ENCODE results near the gene PLEKHA4.
A peak's percentile ranks its signal among the peaks of the same experiment; 100 is the strongest.
"Not testable (repeated sequence)": the region's sequence is repeated elsewhere in the genome, so short reads cannot be mapped to it uniquely, and the experiment has no call there.

The PLEKHA4 gene, protein sequence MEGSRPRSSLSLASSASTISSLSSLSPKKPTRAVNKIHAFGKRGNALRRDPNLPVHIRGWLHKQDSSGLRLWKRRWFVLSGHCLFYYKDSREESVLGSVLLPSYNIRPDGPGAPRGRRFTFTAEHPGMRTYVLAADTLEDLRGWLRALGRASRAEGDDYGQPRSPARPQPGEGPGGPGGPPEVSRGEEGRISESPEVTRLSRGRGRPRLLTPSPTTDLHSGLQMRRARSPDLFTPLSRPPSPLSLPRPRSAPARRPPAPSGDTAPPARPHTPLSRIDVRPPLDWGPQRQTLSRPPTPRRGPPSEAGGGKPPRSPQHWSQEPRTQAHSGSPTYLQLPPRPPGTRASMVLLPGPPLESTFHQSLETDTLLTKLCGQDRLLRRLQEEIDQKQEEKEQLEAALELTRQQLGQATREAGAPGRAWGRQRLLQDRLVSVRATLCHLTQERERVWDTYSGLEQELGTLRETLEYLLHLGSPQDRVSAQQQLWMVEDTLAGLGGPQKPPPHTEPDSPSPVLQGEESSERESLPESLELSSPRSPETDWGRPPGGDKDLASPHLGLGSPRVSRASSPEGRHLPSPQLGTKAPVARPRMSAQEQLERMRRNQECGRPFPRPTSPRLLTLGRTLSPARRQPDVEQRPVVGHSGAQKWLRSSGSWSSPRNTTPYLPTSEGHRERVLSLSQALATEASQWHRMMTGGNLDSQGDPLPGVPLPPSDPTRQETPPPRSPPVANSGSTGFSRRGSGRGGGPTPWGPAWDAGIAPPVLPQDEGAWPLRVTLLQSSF

DNA sequence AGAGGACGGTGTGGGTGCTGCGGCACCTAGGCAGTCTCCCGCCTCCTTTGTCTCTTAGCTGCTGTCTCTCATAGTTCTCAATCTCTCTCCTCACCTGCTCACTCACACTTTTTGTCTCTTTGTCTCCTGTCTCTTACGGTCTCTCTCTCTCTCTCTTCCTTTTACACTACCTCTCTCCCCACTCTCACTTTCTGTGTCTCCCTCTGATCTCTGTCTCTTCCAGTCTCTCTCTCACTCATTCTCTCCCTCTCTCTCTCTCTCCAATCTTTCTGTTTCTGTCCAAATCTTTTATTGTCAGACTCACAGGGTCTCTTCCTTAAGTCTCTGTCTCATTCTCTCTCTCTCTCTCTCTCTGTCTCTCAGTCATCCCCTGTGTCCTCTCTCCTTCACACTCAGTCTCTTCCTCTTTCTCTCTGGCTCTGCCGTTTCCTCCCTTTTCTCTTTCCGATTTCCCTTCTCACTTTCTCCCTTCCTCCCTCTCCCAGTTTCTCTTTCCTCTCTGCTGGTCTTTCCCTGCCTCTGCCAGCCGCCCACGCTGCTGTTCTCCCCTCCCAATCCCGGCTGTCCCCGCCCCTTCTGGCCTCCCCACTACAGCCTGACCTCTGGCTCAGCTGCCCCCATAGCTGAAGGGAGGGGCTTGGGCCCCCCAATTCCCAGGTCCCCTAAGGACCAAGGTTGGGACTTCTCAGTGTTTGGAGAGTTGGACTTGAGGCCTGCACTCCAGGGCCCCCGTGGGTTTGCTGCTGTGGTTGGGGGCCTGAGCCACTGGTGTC is at the start of gene PLEKHA4:
Gene PLEKHA4, minus strand, starts transcription at position 504 of the 773 bp plus-strand sequence. CDS start 997 bp downstream, outside the sequence.
- DNase-seq, result no peak

DNA sequence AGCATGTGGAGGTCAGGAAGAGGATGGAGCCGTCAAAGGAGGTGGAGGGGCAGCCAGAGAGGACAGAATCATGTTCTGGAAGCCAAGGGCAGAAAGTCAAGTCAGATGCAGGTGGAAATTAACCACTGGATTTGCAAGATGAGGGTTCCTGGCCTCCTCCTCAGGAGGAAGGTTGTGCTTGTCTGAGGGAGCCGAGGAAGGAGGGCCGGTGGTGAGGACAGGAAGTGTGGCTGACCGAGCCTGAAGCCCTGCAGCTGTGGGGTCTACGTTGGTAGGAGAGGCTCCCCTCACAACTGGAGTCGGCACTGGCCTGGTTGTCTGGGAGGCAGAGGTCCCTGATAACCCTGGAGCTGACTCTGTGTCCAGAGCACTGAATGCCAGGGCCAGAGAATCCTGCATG is 49.7 kb upstream of the PLEKHA4 start:
- DNase-seq, result no peak

DNA sequence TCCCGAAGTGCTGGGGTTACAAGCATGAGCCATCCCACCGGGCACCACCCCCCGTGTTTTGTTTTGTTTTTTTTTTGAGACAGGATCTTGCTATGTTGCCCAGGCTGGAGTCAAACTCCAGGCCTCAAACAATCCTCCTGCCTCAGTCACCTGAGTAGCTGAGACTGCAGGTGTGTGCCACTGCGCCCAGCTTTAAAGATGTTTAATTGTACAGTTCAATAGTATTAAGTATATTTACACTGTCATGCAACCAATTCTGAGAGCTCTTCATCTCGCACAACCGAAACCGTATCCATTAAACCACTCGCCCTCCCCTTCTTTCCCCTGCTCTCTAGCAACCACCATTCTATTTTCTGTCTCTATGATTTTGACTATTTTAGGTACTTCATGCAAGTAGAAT is 47.3 kb upstream of the PLEKHA4 start:
- no peak for DNase-seq

DNA sequence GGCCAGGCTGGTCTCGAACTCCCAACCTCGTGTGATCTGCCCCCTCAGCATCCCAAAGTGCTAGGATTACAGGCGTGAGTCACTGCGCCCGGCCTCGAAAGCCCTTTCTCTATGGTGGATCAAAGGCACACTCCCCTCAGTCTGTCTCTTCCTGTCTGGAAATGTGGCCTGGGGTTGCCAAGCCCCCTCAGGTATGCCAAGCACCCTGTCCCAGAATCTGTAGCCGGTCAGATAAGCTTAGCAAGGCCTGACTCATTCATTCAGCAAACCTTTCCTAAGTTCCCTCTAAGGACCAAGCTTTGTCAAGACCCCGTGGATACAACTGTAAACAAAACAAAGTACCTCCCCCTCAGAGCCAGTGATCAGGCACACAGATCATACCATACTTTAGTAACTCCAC is 45.8 kb upstream of the PLEKHA4 start:
- no peak for DNase-seq

DNA sequence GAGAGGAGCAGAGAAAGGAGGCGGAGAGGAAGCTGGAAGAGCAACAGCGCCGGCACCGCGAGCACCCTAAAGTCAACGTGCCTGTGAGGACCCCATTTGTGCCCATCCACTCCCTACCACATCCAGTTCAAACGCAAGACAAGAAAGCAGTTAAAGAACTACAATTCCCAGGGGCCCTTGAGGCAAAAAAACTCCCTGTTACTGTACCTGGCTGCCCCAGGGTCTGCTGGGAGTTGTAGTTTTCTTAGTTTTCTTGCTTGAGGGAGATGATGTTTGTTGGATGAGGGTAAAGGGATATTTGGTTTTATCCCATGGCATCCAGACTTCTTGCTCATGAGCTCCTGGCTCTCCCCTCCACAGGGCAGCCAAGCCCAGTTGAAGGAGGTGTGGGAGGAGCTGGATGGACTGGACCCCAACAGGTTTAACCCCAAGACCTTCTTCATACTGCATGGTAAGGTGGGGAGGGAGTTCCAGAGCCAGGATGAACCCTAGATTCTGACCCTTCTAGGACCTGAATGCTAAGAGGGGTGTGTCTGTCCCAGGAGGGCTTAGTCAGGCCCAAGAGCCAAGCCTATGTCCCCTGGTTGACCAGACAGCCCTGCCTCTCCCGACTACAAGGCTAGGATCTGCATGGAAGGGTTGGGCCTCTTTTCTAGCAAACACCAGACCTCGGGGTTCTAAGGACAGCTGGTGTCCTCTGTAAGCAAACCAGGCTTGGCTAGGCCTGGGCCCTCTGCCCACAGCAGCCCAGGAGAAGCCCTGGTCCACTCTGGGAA is 44.9 kb upstream of the PLEKHA4 start:
- no peak for DNase-seq

DNA sequence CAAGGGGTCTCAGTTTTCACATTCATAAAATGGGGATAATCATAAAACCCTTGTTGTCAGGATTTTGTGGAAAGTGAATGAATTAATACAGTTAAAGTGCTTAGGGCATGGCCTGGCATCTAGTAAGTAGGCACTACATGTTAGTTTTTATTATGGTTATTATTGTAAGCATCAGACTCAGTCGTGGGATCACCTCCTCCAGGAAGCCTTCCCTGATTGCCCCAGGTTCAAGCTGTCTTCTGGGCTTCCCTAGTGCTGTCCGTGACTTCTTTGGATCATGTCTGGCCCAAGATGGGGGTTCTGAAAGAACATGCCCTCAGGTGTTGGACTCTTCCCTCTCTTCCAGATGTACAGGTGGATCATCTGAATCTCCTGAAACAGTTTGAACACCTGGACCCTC is 42.4 kb upstream of the PLEKHA4 start:
- DNase-seq, result no peak

DNA sequence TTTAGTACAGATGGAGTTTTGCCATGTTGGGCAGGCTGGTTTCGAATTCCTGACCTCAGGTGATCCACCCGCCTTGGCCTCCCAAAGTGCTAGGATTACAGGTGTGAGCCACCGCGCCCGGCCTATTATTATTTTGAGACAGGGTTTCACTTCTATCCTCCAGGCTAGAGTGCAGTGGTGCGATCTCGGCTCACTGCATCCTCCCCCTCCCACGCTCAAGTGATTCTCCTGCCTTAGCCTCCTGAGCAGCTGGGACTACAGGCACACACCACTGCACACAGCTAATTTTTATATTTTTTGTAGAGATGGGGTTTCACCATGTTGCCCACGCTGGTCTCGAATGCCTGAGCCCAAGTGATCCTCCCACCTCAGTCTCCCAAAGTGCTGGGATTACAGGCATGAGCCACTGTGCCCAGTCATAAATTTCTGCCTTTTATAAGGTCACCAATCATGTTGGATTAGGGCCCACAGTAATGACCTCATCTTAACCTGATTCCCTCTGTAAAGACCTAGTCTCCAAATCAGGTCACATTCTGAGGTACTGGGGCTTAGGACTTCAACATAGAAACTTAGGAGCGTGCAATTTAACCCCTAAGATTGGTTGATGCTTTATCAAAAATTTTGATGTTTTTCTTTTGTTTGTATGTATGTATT is 41.1 kb upstream of the PLEKHA4 start:
- not testable (repeated sequence) for DNase-seq

DNA sequence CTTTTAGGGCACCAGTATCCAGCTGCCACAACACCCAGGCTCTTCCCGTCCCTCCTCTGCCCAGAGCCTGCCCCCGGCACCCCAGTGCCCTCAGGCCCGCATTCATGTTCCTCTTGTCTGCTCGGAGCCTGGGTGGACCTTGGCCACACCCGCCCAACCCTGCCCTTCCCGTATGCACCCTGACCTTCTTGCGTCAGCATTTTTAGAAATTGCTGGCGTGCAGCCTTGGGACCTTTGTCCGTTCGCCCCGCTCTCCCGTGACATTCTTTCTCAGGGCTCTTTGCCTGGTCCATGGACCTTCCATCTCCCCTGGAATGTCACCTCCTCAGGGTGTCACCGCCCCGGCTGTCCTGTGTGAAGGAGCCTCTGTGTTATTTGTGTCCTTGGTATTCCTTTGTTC is 39.3 kb upstream of the PLEKHA4 start:
- DNase-seq, result no peak

DNA sequence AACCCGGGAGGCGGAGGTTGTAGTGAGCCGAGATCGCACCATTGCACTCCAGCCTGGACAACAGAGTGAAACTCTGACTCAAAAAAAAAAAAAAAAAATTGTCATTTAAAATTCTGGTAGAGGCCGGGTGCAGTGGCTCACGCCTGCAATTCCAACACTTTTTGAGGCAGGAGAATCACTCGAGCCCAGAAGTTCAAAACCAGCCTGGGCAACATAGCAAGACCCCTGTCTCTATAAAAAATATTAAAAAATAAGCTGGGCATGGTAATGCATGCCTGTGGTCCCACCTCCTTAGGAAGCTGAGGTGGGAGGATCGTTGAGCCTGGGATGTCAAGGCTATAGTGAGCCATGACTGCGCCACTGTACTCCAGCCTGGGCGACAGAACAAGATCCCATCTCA is 37.9 kb upstream of the PLEKHA4 start:
- DNase-seq, result no peak

DNA sequence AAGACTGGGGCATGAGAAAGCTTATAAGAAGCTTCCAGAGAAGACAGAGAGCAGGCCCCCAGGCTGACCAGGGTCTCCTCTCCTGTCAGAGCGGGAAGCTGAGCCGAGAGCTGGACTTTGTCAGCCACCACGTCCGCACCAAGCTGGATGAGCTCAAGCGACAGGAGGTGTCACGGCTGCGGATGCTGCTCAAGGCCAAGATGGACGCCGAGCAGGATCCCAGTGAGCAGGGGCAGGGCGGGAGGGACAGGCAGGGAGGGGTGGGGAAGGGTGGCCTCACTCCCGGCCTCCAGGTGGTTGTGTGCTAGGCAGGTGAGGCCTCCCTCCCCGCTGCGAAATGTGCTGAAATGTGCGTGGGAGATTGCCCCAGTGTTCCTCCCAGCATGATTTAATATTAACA is 37.2 kb upstream of the PLEKHA4 start:
- no peak for DNase-seq

DNA sequence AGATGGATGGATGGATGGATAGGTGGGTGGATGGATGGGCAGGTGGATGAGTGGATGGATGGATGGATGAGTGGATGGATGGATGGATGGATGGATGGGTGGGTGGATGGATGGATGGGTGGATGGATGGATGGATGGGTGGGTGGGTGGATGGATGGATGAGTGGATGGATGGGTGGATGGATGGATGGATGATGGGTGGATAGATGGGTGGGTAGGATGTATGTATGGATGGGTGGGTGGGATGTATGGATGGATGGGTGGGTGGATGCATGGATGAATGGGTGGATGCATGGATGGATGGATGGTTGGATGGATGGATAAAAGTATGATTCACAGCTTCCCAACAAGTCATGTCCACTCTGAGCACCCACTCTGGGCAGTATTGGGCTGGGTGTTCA is 35.4 kb upstream of the PLEKHA4 start:
- DNase-seq, result not testable (repeated sequence)

DNA sequence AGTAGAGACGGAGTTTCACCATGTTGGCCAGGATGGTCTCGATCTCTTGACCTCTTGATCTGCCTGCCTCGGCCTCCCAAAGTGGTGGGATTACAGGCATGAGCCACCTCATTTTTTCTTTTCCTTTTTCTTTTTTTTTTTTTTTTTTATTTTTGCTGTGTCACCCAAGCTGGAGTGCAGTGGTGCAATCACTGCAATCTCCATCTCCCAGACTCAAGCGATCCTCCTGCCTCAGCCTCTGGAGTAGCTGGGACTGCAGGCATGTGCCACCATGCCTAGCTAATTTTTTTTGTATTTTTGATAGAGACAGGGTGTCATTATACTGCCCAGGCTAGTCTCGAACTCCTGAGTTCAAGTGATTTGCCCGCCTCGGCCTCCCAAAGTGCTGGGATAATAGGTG is 33.9 kb upstream of the PLEKHA4 start:
- DNase-seq, result not testable (repeated sequence)

DNA sequence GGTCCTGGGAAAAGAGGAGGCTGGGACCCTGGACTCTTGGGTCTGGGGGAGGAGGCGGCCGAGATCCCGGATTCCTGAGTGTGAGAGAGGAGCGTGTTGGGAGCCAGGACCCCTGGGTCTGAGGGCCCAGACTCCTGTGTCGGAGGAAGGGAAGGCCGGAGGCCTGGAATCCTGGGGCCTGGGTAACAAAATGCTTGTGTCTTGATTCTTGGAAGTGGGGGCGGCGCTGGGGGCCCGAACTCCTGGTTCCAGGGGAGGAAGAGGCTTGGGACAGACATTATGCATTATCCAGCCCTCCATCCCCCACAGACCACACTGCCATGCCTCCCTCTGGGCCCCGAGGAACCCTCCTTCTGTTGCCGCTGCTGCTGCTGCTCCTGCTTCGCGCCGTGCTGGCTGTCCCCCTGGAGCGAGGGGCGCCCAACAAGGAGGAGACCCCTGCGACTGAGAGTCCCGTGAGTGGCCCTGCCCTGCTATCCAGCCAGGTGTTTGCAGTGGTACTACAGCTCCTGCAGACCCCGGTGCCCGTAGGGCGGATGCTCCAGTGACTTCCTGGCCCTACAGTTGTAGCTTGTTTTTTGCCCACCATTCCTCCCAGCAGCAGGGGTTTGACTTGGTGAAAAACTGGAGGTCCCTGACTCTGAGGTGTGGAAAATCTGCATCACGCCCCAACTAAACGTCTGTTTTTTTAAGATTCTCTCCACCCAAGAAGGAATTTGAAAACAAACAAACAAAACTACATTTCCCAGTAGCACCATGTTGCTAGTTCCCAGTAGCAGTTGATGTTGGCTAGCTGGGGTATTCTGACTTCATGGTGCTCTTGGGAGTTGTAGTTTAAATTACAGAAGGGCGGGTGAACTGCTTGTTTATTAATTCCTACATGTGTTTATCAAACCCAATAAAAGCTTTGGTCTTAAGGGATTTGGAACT is 32.3 kb upstream of the PLEKHA4 start:
- DNase-seq, result no peak

DNA sequence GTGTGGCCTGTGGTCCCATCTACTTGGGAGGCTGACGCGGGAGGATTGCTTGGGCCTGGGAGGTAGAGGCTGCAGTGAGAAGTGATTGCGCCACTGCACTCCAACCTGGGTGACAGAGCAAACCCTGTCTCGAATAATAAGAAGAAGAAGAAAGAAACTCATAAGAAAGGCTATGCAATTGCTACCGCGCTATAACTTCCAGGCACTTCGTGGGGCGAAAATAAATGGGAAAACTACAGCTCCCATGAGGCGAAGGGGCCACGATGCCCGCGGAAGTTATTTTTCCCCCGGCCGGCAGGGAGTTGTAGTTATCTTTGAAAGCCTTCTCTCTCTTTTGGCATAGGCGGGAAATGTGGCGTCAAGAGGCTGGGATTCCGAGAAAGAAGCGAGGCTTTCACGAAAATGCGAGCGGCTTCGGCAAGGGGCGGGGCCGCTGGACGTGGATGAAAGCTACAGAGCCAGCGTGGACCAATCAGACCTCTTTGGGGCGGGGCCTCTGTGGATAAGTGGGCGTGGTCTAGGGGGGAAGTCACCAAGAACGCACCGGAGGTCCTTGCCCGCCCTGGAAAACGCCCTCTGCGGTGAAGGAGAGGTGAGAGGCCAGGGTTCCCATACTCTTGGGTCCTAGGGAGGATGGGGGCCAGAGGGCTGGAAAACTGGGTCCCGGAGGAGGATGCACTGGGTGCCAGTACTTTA is 31.5 kb upstream of the PLEKHA4 start, which contains the start of gene NUCB1:
Gene NUCB1, plus strand, starts transcription at position 532 of the 696 bp plus-strand sequence. CDS start 485 bp downstream, outside the sequence.
- peak; percentile 98 for DNase-seq

DNA sequence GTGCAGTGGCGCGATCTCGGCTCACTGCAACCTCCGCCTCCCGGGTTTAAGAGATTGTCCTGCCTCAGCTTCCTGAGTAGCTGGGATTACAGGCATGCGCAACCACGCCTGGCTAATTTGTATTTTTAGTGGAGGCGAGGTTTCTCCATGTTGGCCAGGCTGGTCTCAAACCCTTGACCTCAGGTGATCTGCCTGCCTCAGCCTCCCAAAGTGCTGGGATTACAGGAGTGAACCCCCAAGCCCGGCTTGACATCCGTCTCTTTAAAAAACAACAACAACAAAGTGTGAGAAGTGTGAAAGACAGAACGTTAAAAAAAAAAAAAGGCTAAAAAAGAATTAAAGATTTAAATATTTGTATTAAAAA is 31.0 kb upstream of the PLEKHA4 start:
- not testable (repeated sequence) for DNase-seq

DNA sequence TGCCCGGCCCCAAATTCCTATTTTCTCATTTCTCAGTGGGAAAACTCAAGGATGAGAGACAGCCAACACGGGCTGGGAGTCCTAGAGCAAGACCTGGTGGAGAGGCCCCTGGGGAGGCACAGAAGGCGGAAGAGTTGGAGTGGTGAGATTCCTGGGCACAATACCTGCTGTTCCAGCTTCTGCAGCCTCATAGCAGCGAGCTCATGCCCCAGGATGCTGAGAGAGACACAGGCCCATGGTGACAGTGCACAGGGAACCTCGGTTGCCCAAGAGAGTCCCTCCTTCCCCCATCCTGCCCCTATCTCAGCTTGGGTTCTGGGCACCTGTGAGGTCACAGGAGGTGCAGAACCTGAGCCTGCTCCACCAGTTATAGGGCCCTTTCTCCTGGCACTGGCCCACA is 28.8 kb upstream of the PLEKHA4 start:
- DNase-seq, result no peak

DNA sequence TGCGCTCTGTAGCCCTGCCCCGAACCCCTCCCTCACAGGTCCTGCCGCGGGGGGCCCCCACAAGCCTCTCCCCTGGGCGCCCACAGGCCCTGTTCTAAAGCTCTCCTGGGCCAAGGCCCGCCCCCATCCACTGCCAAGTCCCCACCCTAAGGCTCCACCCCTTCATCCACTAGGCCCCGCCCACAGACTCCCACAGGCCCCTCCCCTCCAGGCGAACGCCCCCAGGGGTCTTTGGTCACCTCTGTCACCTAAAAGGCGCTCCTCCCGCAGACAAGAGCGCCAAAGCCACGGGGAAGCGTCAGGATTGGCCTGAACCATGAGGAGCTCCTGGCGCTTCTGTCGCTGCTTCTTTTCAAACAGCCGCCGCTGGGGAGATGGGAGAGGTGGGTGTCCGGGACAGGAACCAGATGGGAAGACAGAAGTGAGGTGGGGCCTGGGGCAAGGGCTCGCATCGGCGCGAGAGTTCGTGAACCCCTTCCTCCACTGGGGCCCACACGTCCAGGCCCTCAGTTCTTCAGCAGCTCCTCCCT is 27.8 kb upstream of the PLEKHA4 start:
- no peak for DNase-seq

DNA sequence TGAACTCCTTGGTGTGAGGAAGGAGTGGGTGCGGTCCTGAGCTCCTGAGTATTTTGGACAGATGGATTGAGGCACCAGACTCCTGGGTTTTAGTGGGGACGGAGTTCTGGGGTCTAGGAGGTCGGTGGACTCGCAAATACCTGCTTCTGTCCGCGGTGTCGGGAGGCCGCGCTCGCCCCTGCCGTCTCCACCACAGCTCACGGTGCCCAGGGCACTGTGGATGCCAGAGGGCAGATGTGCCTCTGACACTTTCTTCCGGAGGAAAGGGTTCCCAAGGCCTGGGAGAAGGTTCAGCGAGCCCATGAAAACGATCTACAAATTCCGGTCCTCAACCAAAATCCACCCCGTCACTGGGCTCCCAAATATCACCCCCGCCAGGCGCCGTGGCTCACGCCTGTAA is 26.8 kb upstream of the PLEKHA4 start:
- no peak for DNase-seq

DNA sequence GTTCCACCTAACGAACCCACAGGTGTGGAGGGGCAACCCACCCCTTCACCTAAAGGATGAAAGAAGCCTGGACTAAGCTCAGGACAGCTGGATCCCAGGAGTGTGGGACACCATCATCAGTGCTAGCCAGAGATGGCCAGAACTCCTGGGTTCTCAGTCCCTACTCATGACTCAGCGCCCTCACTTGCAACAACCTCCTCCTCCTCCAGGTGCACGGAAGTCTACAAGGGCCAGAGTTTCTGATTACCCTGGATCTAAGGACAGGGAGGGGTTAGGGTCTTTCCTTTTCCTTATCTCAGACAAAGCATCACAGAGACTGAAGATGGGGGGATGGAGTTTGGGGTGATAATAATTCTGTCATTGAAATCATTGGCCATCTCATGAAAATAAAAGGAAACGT is 22.1 kb upstream of the PLEKHA4 start:
- DNase-seq, result no peak

DNA sequence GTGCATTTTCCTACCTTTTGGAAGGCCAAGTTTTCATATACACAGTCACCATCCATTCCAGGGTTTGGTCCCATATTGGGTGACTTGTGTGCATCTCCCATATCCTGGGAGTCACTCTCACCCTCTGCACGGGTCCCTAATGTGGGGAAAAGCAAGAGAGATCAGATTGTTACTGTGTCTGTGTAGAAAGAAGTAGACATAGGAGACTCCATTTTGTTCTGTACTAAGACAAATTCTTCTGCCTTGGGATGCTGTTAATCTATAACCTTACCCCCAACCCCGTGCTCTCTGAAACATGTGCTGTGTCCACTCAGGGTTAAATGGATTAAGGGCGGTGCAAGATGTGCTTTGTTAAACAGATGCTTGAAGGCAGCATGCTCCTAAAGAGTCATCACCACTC is 21.1 kb upstream of the PLEKHA4 start:
- not testable (repeated sequence) for DNase-seq

Measured in activated effector memory CD4-positive, alpha-beta T cell treated with Interleukin-2 at 50 U/mL for 16 hours (primary cell).